ENCODE data around the gene DNAH1. TPM values are rescaled to one million over a fixed set of nuclear protein-coding genes. Genes with fewer than 3 reads are reported as not detected.

The DNAH1 gene
- total RNA-seq, 1 donor from 2014 or later = 2.2 TPM

DNA sequence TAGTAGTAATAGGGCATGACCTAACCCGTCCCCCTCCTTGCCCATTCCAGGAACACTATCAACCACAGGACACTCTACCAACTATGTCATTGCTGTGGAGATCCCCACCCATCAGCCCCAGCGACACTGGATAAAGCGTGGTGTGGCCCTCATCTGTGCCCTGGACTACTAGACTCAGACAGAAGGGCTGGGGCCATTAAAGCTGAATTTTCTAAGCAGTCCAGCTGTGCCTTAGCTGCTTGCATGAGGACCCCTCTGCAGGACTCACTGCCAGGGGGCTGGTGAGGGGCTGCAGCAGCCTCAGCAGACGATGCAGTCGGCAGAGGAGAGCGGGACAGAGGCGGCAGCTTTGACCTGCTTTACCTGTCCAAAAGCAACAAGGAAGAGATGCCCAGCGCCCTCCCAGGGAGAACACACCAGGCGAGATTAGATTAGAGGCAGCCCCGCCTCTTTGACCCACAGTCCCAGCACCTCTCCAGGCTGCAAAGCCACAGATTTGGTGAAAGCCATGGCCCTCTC, 84.2 kb downstream of the DNAH1 start:
- peak; percentile 13 for DNase-seq
- no peaks in the 10 kb centered on the region for H3K9me3 ChIP-seq (replicated peaks)
- peaks cover 48% of the 10 kb centered on the region for H3K36me3 ChIP-seq
- peaks cover 21% of the 10 kb centered on the region for H3K4me1 ChIP-seq
- intact Hi-C loops (cut with micrococcal nuclease) = no loop called here
- TF ChIP-seq, protein P1, sequence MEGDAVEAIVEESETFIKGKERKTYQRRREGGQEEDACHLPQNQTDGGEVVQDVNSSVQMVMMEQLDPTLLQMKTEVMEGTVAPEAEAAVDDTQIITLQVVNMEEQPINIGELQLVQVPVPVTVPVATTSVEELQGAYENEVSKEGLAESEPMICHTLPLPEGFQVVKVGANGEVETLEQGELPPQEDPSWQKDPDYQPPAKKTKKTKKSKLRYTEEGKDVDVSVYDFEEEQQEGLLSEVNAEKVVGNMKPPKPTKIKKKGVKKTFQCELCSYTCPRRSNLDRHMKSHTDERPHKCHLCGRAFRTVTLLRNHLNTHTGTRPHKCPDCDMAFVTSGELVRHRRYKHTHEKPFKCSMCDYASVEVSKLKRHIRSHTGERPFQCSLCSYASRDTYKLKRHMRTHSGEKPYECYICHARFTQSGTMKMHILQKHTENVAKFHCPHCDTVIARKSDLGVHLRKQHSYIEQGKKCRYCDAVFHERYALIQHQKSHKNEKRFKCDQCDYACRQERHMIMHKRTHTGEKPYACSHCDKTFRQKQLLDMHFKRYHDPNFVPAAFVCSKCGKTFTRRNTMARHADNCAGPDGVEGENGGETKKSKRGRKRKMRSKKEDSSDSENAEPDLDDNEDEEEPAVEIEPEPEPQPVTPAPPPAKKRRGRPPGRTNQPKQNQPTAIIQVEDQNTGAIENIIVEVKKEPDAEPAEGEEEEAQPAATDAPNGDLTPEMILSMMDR (IDR thresholded peaks at IDR 0.05; ENCODE audit: borderline replicate concordance) = no peak
- no peak overlapping the region for H3K4me3 ChIP-seq
- no peaks in the 10 kb centered on the region for H3K27me3 ChIP-seq (ENCODE audit: low read depth)
- H3K27ac ChIP-seq (replicated peaks) = no peak overlapping the region

DNA sequence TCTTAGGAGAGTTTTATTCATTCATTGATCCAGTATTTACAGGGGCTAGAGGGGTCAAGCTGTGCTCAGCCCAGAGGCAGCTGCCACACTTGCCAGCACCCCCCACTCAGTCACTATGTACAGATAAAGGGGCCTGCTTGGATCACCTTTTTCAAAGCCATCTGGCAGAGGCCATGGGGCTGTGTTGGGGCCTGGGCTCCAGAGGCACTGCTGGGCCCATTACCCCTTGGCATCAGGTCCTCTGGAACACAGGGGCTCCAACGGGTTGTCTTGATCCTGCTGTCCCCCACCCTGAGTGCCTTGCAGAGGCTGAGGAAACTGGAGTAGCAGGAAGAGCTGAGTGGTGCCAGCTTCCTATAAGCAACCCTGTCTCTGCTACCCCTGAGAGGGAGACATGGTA, 84.9 kb downstream of the DNAH1 start:
- peak; percentile 7 for DNase-seq
- TF ChIP-seq, protein P1 (IDR thresholded peaks at IDR 0.05; ENCODE audit: borderline replicate concordance) = no peak
- no peak overlapping the region for H3K27ac ChIP-seq (replicated peaks)
- H3K36me3 ChIP-seq = peaks cover 54% of the 10 kb centered on the region
- intact Hi-C loops (cut with micrococcal nuclease) = no loop called here
- no peaks in the 10 kb centered on the region for H3K27me3 ChIP-seq (ENCODE audit: low read depth)
- H3K4me1 ChIP-seq = peaks cover 21% of the 10 kb centered on the region
- H3K4me3 ChIP-seq = no peak overlapping the region
- no peaks in the 10 kb centered on the region for H3K9me3 ChIP-seq (replicated peaks)

DNA sequence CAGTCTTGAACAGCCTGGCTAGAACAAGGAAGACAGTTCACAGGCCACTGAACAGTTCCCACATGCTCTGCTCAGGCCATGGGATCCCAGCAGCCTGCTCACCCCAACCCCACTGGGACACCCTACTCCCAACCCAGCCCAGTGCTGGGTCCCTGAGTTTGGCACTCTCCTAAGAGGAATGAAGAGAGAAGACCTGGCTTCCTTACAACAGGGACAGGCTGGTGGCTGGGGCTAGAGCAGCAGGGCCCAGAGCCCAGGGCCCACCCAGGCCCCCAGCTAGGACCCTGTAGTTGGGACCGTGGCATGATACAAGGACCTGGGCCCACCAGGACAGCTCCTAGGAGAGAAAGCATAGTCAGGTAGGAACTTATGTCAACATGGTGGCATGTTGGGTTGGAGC, 85.4 kb downstream of the DNAH1 start:
- peak; percentile 8 for DNase-seq
- Histone ChIP-seq H3K27ac (replicated peaks) (no peak overlapping the region), H3K36me3 (peaks cover 60% of the 10 kb centered on the region), H3K4me1 (peaks cover 21% of the 10 kb centered on the region), H3K27me3 (ENCODE audit: low read depth) (no peaks in the 10 kb centered on the region), H3K9me3 (replicated peaks) (no peaks in the 10 kb centered on the region), H3K4me3 (no peak overlapping the region)
- intact Hi-C loops (cut with micrococcal nuclease) = no loop called here
- TF ChIP-seq, protein P1 (IDR thresholded peaks at IDR 0.05; ENCODE audit: borderline replicate concordance) = no peak

DNA sequence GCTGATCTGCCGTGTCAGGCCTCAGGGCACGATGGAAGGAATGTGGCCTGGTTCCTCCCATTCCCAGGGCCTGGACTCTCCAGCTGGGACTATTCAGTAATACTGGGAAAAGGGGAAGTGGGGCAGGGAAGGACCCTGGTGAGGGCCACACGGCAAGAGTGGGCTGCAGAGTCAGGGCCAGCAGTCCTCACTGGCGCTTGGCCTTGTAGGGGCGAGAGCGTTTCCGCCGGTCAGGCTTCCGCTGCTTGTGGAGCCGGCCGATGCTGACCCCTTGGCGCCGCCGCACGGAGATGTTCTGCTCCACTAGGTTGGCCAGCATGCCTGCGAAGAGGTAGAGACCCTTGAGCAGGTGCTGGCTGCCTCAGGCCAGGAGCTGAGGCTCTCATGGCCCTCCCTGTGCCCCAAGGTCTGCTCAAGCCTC, 86.0 kb downstream of the DNAH1 start:
- no peak overlapping the region for H3K27ac ChIP-seq (replicated peaks)
- peak; percentile 9 for DNase-seq
- H3K27me3 ChIP-seq (ENCODE audit: low read depth) = no peaks in the 10 kb centered on the region
- H3K4me1 ChIP-seq = peaks cover 21% of the 10 kb centered on the region
- TF ChIP-seq, protein P1 (IDR thresholded peaks at IDR 0.05; ENCODE audit: borderline replicate concordance) = no peak
- peaks cover 65% of the 10 kb centered on the region for H3K36me3 ChIP-seq
- no peak overlapping the region for H3K4me3 ChIP-seq
- no peaks in the 10 kb centered on the region for H3K9me3 ChIP-seq (replicated peaks)
- intact Hi-C loops (cut with micrococcal nuclease) = no loop called here

DNA sequence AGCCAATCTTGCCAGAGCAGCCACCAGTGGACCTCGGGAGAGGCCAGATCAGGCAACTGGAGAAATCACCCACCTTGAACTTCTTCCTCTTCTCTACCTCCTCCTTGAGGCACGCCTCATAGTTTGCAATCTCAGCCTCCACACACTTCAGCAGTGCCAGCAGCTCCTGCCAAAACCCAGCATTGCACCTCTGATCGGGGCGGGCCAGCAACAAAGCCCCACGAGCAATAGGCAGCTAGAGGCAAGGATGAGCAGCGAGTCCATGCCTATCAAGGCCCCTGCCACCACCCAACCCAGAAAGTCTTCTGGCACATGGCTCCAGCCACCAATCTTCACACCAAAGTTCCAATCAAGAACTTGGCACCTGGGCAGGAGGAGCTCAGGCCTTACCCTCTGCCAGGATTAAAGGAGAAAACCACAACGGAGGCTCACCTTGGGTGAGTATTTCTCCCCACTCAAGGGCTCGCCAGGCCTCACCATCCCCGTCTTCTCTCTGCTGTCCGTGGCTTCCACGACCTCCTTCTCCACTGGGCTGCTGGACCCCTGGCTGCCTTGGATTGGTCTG, 86.7 kb downstream of the DNAH1 start:
- Histone ChIP-seq H3K4me3 (no peak overlapping the region), H3K36me3 (peaks cover 72% of the 10 kb centered on the region), H3K4me1 (peaks cover 24% of the 10 kb centered on the region), H3K9me3 (replicated peaks) (no peaks in the 10 kb centered on the region), H3K27ac (replicated peaks) (no peak overlapping the region), H3K27me3 (ENCODE audit: low read depth) (no peaks in the 10 kb centered on the region)
- DNase-seq = peak; percentile 7
- intact Hi-C loops (cut with micrococcal nuclease) = no loop called here
- TF ChIP-seq, protein P1 (IDR thresholded peaks at IDR 0.05; ENCODE audit: borderline replicate concordance) = no peak

Measured in left ventricle myocardium inferior (tissue), 1 donor.